Measurements from ENCODE around the gene ZNF804B. TPM values are rescaled to one million over a fixed set of nuclear protein-coding genes. Genes with fewer than 3 reads are reported as not detected.

The ZNF804B gene
- total RNA-seq, 1 experiment from 2014 or later, result not detected

- Histone ChIP-seq H3K9ac (ENCODE audit: extremely low read depth, insufficient read length, low read length) (no peak overlapping the region), H3K4me2 (ENCODE audit: insufficient read depth, insufficient read length, low read length) (no peak overlapping the region)
Measured at GRCh38 chr7:89103564-89103963, 344.1 kb downstream of the ZNF804B start.

More at GRCh38 chr7:89103564-89103963, 344.1 kb downstream of the ZNF804B start:
- no peak overlapping the region for H3K4me3 Mint-ChIP-seq
- peak overlapping the region in 2 of 3 experiments; percentile 46 to 83; a peak in 4 of 7 replicates for H3K27ac Mint-ChIP-seq
- peaks cover 5 to 26% (median 21%) of the 10 kb centered on the region in 3 experiments; a peak in 5 of 7 replicates for H3K36me3 Mint-ChIP-seq (ENCODE audit: insufficient read depth in 1 of 3, low read depth in 3 of 3)
- H4K91ac ChIP-seq (ENCODE audit: insufficient read length, low read depth, low read length), result no peak overlapping the region
- no peaks in the 10 kb centered on the region for H3K27me3 ChIP-seq (ENCODE audit: insufficient read depth, low read length)
- peaks cover 15 to 28% of the 10 kb centered on the region in 2 experiments for H3K4me1 Mint-ChIP-seq
- no peaks in the 10 kb centered on the region; the same call in 1 of the 2 replicates for H3K4me1 ChIP-seq (ENCODE audit: insufficient read depth, low read length)
- H3K4ac ChIP-seq (ENCODE audit: low read depth, low read length), result no peak overlapping the region
- no peak overlapping the region for H2BK15ac ChIP-seq (ENCODE audit: low read depth, low read length)
- H3K23me2 ChIP-seq (ENCODE audit: insufficient read length, low read depth, low read length, poor library complexity, severe bottlenecking), result no peaks in the 10 kb centered on the region
- H2AFZ ChIP-seq (ENCODE audit: low read length), result no peak overlapping the region
- no peaks in the 10 kb centered on the region for H3K27me3 Mint-ChIP-seq (ENCODE audit: low read depth)
- H2BK20ac ChIP-seq (ENCODE audit: low read depth, low read length, poor library complexity, severe bottlenecking), result no peak overlapping the region
- DNase-seq, result no peak
- no peak overlapping the region for H3K27ac ChIP-seq (ENCODE audit: insufficient read length, low read depth, low read length)
- H4K8ac ChIP-seq (replicated peaks; ENCODE audit: insufficient read length, low read depth, low read length), result no peak overlapping the region
- no peaks in the 10 kb centered on the region for H3K79me1 ChIP-seq (ENCODE audit: insufficient read depth, low read depth, low read length, poor library complexity, severe bottlenecking)
- no peak overlapping the region for H2BK12ac ChIP-seq (ENCODE audit: insufficient read length, low read depth, low read length)
- no peak overlapping the region for H4K5ac ChIP-seq (ENCODE audit: insufficient read length, low read depth, low read length)
- no peaks in the 10 kb centered on the region for H4K20me1 ChIP-seq (ENCODE audit: control insufficient read depth, insufficient read depth, insufficient read length)
- H2AK5ac ChIP-seq (ENCODE audit: insufficient read length, low read length), result no peak overlapping the region
- no peak for TF ChIP-seq CTCF (conservative IDR thresholded peaks at IDR 0.05)
- H3K9me3 ChIP-seq (ENCODE audit: control insufficient read depth, low read depth, low read length), result no peaks in the 10 kb centered on the region
- no peak overlapping the region for H3K56ac ChIP-seq (ENCODE audit: insufficient read length, low read depth, low read length)
- no peak overlapping the region for H2BK120ac ChIP-seq (ENCODE audit: low read depth, low read length, poor library complexity, severe bottlenecking)
- no peaks in the 10 kb centered on the region for H3K79me2 ChIP-seq (ENCODE audit: insufficient read depth, low read length)
- H3T11ph ChIP-seq (ENCODE audit: low read length), result no peak overlapping the region
- H3K23ac ChIP-seq (ENCODE audit: insufficient read length, low read depth, low read length), result no peak overlapping the region
- no peak overlapping the region for H3K18ac ChIP-seq (ENCODE audit: insufficient read length, low read depth, low read length)
- no peak overlapping the region for H2BK5ac ChIP-seq (ENCODE audit: insufficient read length, low read length)
- H3K9me3 Mint-ChIP-seq, result peaks cover 18 to 27% of the 10 kb centered on the region in 2 experiments
- no peak overlapping the region for H3K14ac ChIP-seq (ENCODE audit: insufficient read depth, low read length)

Measured in H9 (cell line).